K562 treated with DMSO at 1 percent for 4 hours (cell line): ENCODE results near the gene LEPROT. TPM values are rescaled to one million over a fixed set of nuclear protein-coding genes. Genes with fewer than 3 reads are reported as not detected.

Experiments used
- total RNA-seq: library from RNA; unstranded; fragments of 300-600 nt; gene quantifications from 2 replicates; pipeline ENCODE4 v1.2.3, GENCODE V29; 2022; ENCODE audit not compliant: insufficient read depth

LEPROT gene
- total RNA-seq: 21.6 and 28.6 TPM in 2 replicates

GRCh38 chr1:65420590-65421350 lies at the start of gene LEPROT, which contains the start of gene LEPR:
LEPROT (plus strand) TSS chr1:65420668; CDS start chr1:65420725, 57 bp downstream.
LEPR (plus strand) TSS chr1:65420668; CDS start chr1:65565566, 144,898 bp downstream.

Other genes starting within 250 kb of the LEPROT start
- gene DNAJC6, start 111.1 kb upstream of the LEPROT start, total RNA-seq: 14.8 and 20.6 TPM in 2 replicates
- gene LEPR, start within 50 bp of the LEPROT start, total RNA-seq: 11.3 and 18.0 TPM in 2 replicates